OCI-LY3 (cell line): ENCODE measurements around the gene NEDD4L.

Experiments
- EZH2phosphoT487 ChIP-seq: fragments of 200-600 bp; shearing (Covaris generic); IDR thresholded peaks from 2 replicates; pipeline ENCODE4 v1.6.1; 2018; ENCODE audit warnings: antibody characterized with exemption, mixed run types, low read depth
- TF ChIP-seq, protein P1 (sequence below): fragments of 200-600, 300-600 bp; sonication (generic); IDR thresholded peaks from 2 replicates; pipeline ENCODE4 v1.5.1; 2014; ENCODE audit warnings: antibody characterized with exemption, low read length, low read depth

DNA sequence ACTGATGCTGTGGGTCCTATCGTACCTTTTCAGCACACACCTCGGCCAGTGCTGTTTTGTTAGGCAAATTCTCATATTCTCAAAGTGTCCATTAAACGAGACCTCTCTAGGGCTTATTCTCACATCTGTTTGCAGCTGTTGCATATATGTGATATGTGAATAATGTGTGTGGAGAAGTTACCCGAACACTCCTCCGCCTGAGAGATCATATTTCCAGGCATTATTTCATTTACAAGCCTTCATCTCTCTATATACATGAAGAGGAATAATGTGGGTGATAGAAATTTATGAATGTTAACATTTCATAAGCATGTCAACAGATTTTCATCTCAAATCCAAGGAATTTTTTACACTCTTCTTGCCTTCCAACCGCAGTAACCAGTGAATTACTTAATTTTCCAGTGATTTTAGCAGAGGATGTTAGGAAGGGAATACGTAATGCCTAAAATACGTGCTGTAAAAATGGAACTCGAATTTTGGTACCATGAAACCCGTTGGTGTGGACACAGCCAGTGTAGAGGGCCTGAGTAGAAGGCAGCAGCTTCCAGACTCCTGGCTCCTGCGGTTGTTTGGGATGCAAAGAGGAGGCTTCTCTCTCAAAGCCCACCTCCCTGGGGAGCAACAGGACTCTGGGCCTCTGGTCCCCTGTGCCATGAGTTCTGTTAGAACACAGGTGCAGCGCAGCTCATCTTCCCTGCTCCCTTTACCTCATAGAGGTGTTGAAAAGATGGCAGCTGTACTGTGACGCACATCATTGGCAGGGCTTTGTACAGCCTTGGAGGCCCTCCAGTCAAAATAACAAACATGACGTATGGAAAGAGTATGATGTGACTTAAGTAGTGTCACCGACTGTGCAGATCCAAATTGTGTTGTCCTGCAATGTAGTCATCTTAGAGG, 280.1 kb downstream of the NEDD4L start:
- TF ChIP-seq, protein P1, sequence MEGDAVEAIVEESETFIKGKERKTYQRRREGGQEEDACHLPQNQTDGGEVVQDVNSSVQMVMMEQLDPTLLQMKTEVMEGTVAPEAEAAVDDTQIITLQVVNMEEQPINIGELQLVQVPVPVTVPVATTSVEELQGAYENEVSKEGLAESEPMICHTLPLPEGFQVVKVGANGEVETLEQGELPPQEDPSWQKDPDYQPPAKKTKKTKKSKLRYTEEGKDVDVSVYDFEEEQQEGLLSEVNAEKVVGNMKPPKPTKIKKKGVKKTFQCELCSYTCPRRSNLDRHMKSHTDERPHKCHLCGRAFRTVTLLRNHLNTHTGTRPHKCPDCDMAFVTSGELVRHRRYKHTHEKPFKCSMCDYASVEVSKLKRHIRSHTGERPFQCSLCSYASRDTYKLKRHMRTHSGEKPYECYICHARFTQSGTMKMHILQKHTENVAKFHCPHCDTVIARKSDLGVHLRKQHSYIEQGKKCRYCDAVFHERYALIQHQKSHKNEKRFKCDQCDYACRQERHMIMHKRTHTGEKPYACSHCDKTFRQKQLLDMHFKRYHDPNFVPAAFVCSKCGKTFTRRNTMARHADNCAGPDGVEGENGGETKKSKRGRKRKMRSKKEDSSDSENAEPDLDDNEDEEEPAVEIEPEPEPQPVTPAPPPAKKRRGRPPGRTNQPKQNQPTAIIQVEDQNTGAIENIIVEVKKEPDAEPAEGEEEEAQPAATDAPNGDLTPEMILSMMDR, result no peak
- no peak for TF ChIP-seq EZH2phosphoT487
